T-helper 1 cell treated with Interleukin-12 subunit alpha and Interleukin-12 subunit beta and Interleukin-4 antibody, amounts not matched to agents 30 μg/mL and 1 μg/mL, for 36 hours (primary cell): Measurements from ENCODE around the gene PLXNA4.

Experiments used
- H3K27ac Mint-ChIP-seq: one replicate; pipeline ENCODE4 v1.8.0; 2021; ENCODE audit warnings: mild to moderate bottlenecking, mixed read lengths
- H3K27me3 Mint-ChIP-seq: one replicate; pipeline ENCODE4 v1.8.0; 2021; ENCODE audit warnings: low read depth, mixed read lengths
- H3K36me3 Mint-ChIP-seq: one replicate; pipeline ENCODE4 v1.8.0; 2021; ENCODE audit warnings: low read depth, mixed read lengths
- H3K4me1 Mint-ChIP-seq: one replicate; pipeline ENCODE4 v1.8.0; 2021; ENCODE audit warnings: low read depth, mixed read lengths
- H3K4me3 Mint-ChIP-seq: one replicate; pipeline ENCODE4 v1.8.0; 2021; ENCODE audit warnings: mild to moderate bottlenecking, moderate library complexity, mixed read lengths
- H3K9me3 Mint-ChIP-seq: one replicate; pipeline ENCODE4 v1.8.0; 2021; ENCODE audit warnings: mixed read lengths

PLXNA4 gene

GRCh38 chr7:132368246-132368900 lies 207.9 kb downstream of the PLXNA4 start:
- Mint-ChIP-seq H3K4me3 (no peak overlapping the region), H3K4me1 (no peaks in the 10 kb centered on the region), H3K36me3 (no peaks in the 10 kb centered on the region), H3K27ac (no peak overlapping the region), H3K9me3 (no peaks in the 10 kb centered on the region), H3K27me3 (peaks cover 12% of the 10 kb centered on the region)

- Mint-ChIP-seq H3K4me1 (no peaks in the 10 kb centered on the region), H3K27me3 (peaks cover 12% of the 10 kb centered on the region), H3K36me3 (no peaks in the 10 kb centered on the region), H3K4me3 (no peak overlapping the region), H3K9me3 (no peaks in the 10 kb centered on the region), H3K27ac (no peak overlapping the region)
Observed at GRCh38 chr7:132367795-132368194, 208.5 kb downstream of the PLXNA4 start.

- no peaks in the 10 kb centered on the region for H3K9me3 Mint-ChIP-seq
- no peak overlapping the region for H3K4me3 Mint-ChIP-seq
- H3K27me3 Mint-ChIP-seq, result peaks cover 12% of the 10 kb centered on the region
- no peak overlapping the region for H3K27ac Mint-ChIP-seq
- no peaks in the 10 kb centered on the region for H3K36me3 Mint-ChIP-seq
- H3K4me1 Mint-ChIP-seq, result no peaks in the 10 kb centered on the region
Observed at GRCh38 chr7:132367004-132367403, 209.3 kb downstream of the PLXNA4 start.

- no peaks in the 10 kb centered on the region for H3K9me3 Mint-ChIP-seq
- H3K27me3 Mint-ChIP-seq, result peaks cover 15% of the 10 kb centered on the region
- H3K4me1 Mint-ChIP-seq, result no peaks in the 10 kb centered on the region
- H3K4me3 Mint-ChIP-seq, result no peak overlapping the region
- no peaks in the 10 kb centered on the region for H3K36me3 Mint-ChIP-seq
- no peak overlapping the region for H3K27ac Mint-ChIP-seq
Observed at GRCh38 chr7:132364226-132364625, 212.0 kb downstream of the PLXNA4 start.

GRCh38 chr7:132362059-132362458 lies 214.2 kb downstream of the PLXNA4 start:
- Mint-ChIP-seq H3K4me3 (no peak overlapping the region), H3K9me3 (no peaks in the 10 kb centered on the region), H3K27me3 (peaks cover 19% of the 10 kb centered on the region), H3K4me1 (no peaks in the 10 kb centered on the region), H3K27ac (no peak overlapping the region), H3K36me3 (no peaks in the 10 kb centered on the region)

GRCh38 chr7:132361146-132361545 lies 215.1 kb downstream of the PLXNA4 start:
- no peak overlapping the region for H3K27ac Mint-ChIP-seq
- H3K36me3 Mint-ChIP-seq, result no peaks in the 10 kb centered on the region
- H3K4me1 Mint-ChIP-seq, result no peaks in the 10 kb centered on the region

GRCh38 chr7:132359743-132360142 lies 216.5 kb downstream of the PLXNA4 start:
- H3K4me3 Mint-ChIP-seq, result no peak overlapping the region
- H3K9me3 Mint-ChIP-seq, result no peaks in the 10 kb centered on the region
- H3K27ac Mint-ChIP-seq, result no peak overlapping the region
- no peaks in the 10 kb centered on the region for H3K4me1 Mint-ChIP-seq
- H3K27me3 Mint-ChIP-seq, result peaks cover 24% of the 10 kb centered on the region
- H3K36me3 Mint-ChIP-seq, result no peaks in the 10 kb centered on the region

More at GRCh38 chr7:132361146-132361545, 215.1 kb downstream of the PLXNA4 start:
- H3K4me3 Mint-ChIP-seq, result no peak overlapping the region
- no peaks in the 10 kb centered on the region for H3K9me3 Mint-ChIP-seq
- peaks cover 24% of the 10 kb centered on the region for H3K27me3 Mint-ChIP-seq

GRCh38 chr7:132355048-132355447 lies 221.2 kb downstream of the PLXNA4 start:
- Mint-ChIP-seq H3K27me3 (peaks cover 34% of the 10 kb centered on the region), H3K4me3 (no peak overlapping the region), H3K36me3 (no peaks in the 10 kb centered on the region), H3K4me1 (no peaks in the 10 kb centered on the region), H3K27ac (no peak overlapping the region), H3K9me3 (no peaks in the 10 kb centered on the region)

GRCh38 chr7:132354527-132354926 lies 221.7 kb downstream of the PLXNA4 start:
- no peaks in the 10 kb centered on the region for H3K9me3 Mint-ChIP-seq
- H3K4me1 Mint-ChIP-seq, result no peaks in the 10 kb centered on the region
- peaks cover 32% of the 10 kb centered on the region for H3K27me3 Mint-ChIP-seq
- no peaks in the 10 kb centered on the region for H3K36me3 Mint-ChIP-seq
- H3K27ac Mint-ChIP-seq, result no peak overlapping the region
- H3K4me3 Mint-ChIP-seq, result no peak overlapping the region

- peaks cover 32% of the 10 kb centered on the region for H3K27me3 Mint-ChIP-seq
- H3K36me3 Mint-ChIP-seq, result no peaks in the 10 kb centered on the region
- H3K27ac Mint-ChIP-seq, result no peak overlapping the region
- no peaks in the 10 kb centered on the region for H3K9me3 Mint-ChIP-seq
- H3K4me3 Mint-ChIP-seq, result no peak overlapping the region
- H3K4me1 Mint-ChIP-seq, result no peaks in the 10 kb centered on the region
Observed at GRCh38 chr7:132353936-132354335, 222.3 kb downstream of the PLXNA4 start.

- no peaks in the 10 kb centered on the region for H3K36me3 Mint-ChIP-seq
- no peak overlapping the region for H3K27ac Mint-ChIP-seq
- no peaks in the 10 kb centered on the region for H3K9me3 Mint-ChIP-seq
- H3K4me3 Mint-ChIP-seq, result no peak overlapping the region
- no peaks in the 10 kb centered on the region for H3K4me1 Mint-ChIP-seq
- H3K27me3 Mint-ChIP-seq, result peaks cover 33% of the 10 kb centered on the region
Observed at GRCh38 chr7:132352800-132353199, 223.5 kb downstream of the PLXNA4 start.

- H3K36me3 Mint-ChIP-seq, result no peaks in the 10 kb centered on the region
- H3K27ac Mint-ChIP-seq, result no peak overlapping the region
- H3K4me1 Mint-ChIP-seq, result no peaks in the 10 kb centered on the region
- H3K9me3 Mint-ChIP-seq, result no peaks in the 10 kb centered on the region
- no peak overlapping the region for H3K4me3 Mint-ChIP-seq
- peaks cover 31% of the 10 kb centered on the region for H3K27me3 Mint-ChIP-seq
Observed at GRCh38 chr7:132351954-132352499, 224.2 kb downstream of the PLXNA4 start.

GRCh38 chr7:132350741-132351140 lies 225.5 kb downstream of the PLXNA4 start:
- Mint-ChIP-seq H3K9me3 (no peaks in the 10 kb centered on the region), H3K27ac (no peak overlapping the region), H3K4me3 (no peak overlapping the region), H3K4me1 (no peaks in the 10 kb centered on the region), H3K27me3 (peaks cover 32% of the 10 kb centered on the region), H3K36me3 (no peaks in the 10 kb centered on the region)

- Mint-ChIP-seq H3K27ac (no peak overlapping the region), H3K9me3 (no peaks in the 10 kb centered on the region), H3K27me3 (peaks cover 44% of the 10 kb centered on the region), H3K4me1 (no peaks in the 10 kb centered on the region), H3K36me3 (no peaks in the 10 kb centered on the region), H3K4me3 (no peak overlapping the region)
Observed at GRCh38 chr7:132349075-132349474, 227.2 kb downstream of the PLXNA4 start.

- Mint-ChIP-seq H3K4me1 (no peaks in the 10 kb centered on the region), H3K27me3 (peaks cover 41% of the 10 kb centered on the region), H3K36me3 (no peaks in the 10 kb centered on the region), H3K4me3 (no peak overlapping the region), H3K27ac (no peak overlapping the region), H3K9me3 (no peaks in the 10 kb centered on the region)
Observed at GRCh38 chr7:132348341-132348740, 227.9 kb downstream of the PLXNA4 start.
